Loucy (cell line): Measurements from ENCODE around the gene CCL17.
"Not testable (repeated sequence)": the region's sequence is repeated elsewhere in the genome, so short reads cannot be mapped to it uniquely, and the experiment has no call there.

Experiments used
- H2AFZ ChIP-seq: fragments of 200-600 bp; sonication (generic); 2 replicates; pipeline ENCODE4 v1.6.0; 2016; ENCODE audit warnings: antibody characterized with exemption, mild to moderate bottlenecking, low read length, moderate library complexity
- H3F3A ChIP-seq: fragments of 200-600 bp; 2 replicates; pipeline ENCODE4 v1.6.0; 2016; ENCODE audit warnings: antibody characterized with exemption, low read depth, mild to moderate bottlenecking
- H3K27me3 ChIP-seq: fragments of 200-600 bp; sonication (generic); 2 replicates; pipeline ENCODE4 v1.6.1; 2014; ENCODE audit warnings: low read length, mild to moderate bottlenecking; ENCODE audit not compliant: insufficient read depth, poor library complexity, severe bottlenecking
- H3K36me3 ChIP-seq: fragments of 200-600 bp; sonication (generic); 2 replicates; pipeline ENCODE4 v1.6.1; 2016; ENCODE audit warnings: low read length; ENCODE audit not compliant: insufficient read depth
- H3K4me1 ChIP-seq: fragments of 200-600 bp; sonication (generic); 2 replicates; pipeline ENCODE4 v1.5.1; 2014; ENCODE audit warnings: low read length, mild to moderate bottlenecking; ENCODE audit not compliant: insufficient read depth, poor library complexity, severe bottlenecking
- H3K4me2 ChIP-seq: fragments of 200-600 bp; sonication (generic); 2 replicates; pipeline ENCODE4 v1.6.0; 2014; ENCODE audit warnings: antibody characterized with exemption, low read length, low read depth, mild to moderate bottlenecking; ENCODE audit not compliant: poor library complexity, severe bottlenecking
- H3K4me3 ChIP-seq: fragments of 200-600 bp; sonication (generic); 2 replicates; pipeline ENCODE4 v1.5.1; 2014; ENCODE audit warnings: low read length, mild to moderate bottlenecking, mixed read lengths; ENCODE audit not compliant: poor library complexity, severe bottlenecking
- H3K79me2 ChIP-seq: fragments of 200-600 bp; sonication (generic); 2 replicates; pipeline ENCODE4 v1.6.1; 2014; ENCODE audit warnings: low read length; ENCODE audit not compliant: insufficient read depth
- H3K9ac ChIP-seq: fragments of 200-600 bp; sonication (generic); 2 replicates; pipeline ENCODE4 v1.6.0; 2014; ENCODE audit warnings: mild to moderate bottlenecking, low read depth, low read length, moderate library complexity; ENCODE audit not compliant: poor library complexity, severe bottlenecking
- H3K9me2 ChIP-seq: fragments of 200-600 bp; sonication (generic); replicated peaks from 2 replicates; pipeline ENCODE4 v1.6.1; 2016; ENCODE audit warnings: low read depth, low read length, mixed read lengths
- H3K9me3 ChIP-seq: fragments of 200-600 bp; sonication (generic); 2 replicates; pipeline ENCODE4 v1.6.1; 2014; ENCODE audit warnings: mild to moderate bottlenecking, antibody characterized with exemption, low read length, low read depth; ENCODE audit not compliant: insufficient read depth
- H4K20me1 ChIP-seq: fragments of 200-600 bp; sonication (generic); 2 replicates; pipeline ENCODE4 v1.6.0; 2014; ENCODE audit warnings: antibody characterized with exemption, low read length, mild to moderate bottlenecking; ENCODE audit not compliant: insufficient read depth, poor library complexity, severe bottlenecking
- EZH2phosphoT487 ChIP-seq: fragments of 200-600 bp; IDR thresholded peaks from 2 replicates; pipeline ENCODE4 v1.6.1; 2018; ENCODE audit warnings: antibody characterized with exemption, mild to moderate bottlenecking, moderate library complexity, borderline replicate concordance
- TF ChIP-seq, protein P1 (sequence below): fragments of 200-600 bp; sonication (generic); conservative IDR thresholded peaks from 2 replicates; pipeline ENCODE4 v1.5.1; 2014; ENCODE audit warnings: mild to moderate bottlenecking, antibody characterized with exemption, low read length

The CCL17 gene

DNA sequence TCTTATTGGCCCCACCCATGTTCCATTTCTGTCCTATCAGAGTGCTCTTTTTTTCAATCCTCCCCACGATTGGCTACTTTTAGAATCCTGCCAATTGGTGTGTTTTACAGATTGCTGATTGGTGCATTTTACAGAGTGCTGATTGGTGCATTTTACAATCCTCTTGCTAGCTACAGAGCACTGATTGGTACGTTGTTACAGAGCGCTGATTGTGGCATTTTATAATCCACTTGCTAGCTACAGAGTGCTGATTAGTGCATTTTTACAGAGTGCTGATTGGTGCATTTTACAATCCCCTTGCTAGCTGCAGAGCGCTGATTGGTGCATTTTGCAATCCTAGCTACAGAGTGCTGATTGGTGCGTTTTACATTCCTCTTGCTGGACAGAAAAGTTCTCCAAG is 9.5 kb upstream of the CCL17 start:
- no peaks in the 10 kb centered on the region for H3K4me1 ChIP-seq
- H3K79me2 ChIP-seq: no peaks in the 10 kb centered on the region
- no peak overlapping the region for H2AFZ ChIP-seq
- H3K27me3 ChIP-seq: no peaks in the 10 kb centered on the region
- H3K9me3 ChIP-seq: no peaks in the 10 kb centered on the region
- no peaks in the 10 kb centered on the region for H3F3A ChIP-seq
- no peak overlapping the region for H3K4me3 ChIP-seq
- H4K20me1 ChIP-seq: no peaks in the 10 kb centered on the region
- H3K4me2 ChIP-seq: no peak overlapping the region
- H3K36me3 ChIP-seq: no peaks in the 10 kb centered on the region
- no peak for TF ChIP-seq EZH2phosphoT487
- TF ChIP-seq, protein P1, sequence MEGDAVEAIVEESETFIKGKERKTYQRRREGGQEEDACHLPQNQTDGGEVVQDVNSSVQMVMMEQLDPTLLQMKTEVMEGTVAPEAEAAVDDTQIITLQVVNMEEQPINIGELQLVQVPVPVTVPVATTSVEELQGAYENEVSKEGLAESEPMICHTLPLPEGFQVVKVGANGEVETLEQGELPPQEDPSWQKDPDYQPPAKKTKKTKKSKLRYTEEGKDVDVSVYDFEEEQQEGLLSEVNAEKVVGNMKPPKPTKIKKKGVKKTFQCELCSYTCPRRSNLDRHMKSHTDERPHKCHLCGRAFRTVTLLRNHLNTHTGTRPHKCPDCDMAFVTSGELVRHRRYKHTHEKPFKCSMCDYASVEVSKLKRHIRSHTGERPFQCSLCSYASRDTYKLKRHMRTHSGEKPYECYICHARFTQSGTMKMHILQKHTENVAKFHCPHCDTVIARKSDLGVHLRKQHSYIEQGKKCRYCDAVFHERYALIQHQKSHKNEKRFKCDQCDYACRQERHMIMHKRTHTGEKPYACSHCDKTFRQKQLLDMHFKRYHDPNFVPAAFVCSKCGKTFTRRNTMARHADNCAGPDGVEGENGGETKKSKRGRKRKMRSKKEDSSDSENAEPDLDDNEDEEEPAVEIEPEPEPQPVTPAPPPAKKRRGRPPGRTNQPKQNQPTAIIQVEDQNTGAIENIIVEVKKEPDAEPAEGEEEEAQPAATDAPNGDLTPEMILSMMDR: no peak
- no peak overlapping the region for H3K9ac ChIP-seq
- H3K9me2 ChIP-seq: no peaks in the 10 kb centered on the region

GRCh38 chr16:57396786-57397185 is 7.8 kb upstream of the CCL17 start:
- Histone ChIP-seq H3K9me2 (no peaks in the 10 kb centered on the region), H3K4me2 (no peak overlapping the region), H3K4me3 (no peak overlapping the region), H3K27me3 (no peaks in the 10 kb centered on the region), H3K9ac (no peak overlapping the region), H3K9me3 (no peaks in the 10 kb centered on the region), H2AFZ (no peak overlapping the region), H4K20me1 (no peaks in the 10 kb centered on the region), H3F3A (no peaks in the 10 kb centered on the region), H3K4me1 (no peaks in the 10 kb centered on the region), H3K36me3 (no peaks in the 10 kb centered on the region), H3K79me2 (no peaks in the 10 kb centered on the region)
- TF ChIP-seq, protein P1: no peak
- no peak for TF ChIP-seq EZH2phosphoT487

- H3K4me1 ChIP-seq: not testable (repeated sequence)
Observed at GRCh38 chr16:57397493-57397892, 7.1 kb upstream of the CCL17 start.

GRCh38 chr16:57401943-57402640 is 2.5 kb upstream of the CCL17 start:
- H2AFZ ChIP-seq: no peak overlapping the region
- H3K9me2 ChIP-seq: no peaks in the 10 kb centered on the region
- no peaks in the 10 kb centered on the region for H3K36me3 ChIP-seq
- TF ChIP-seq, protein P1: no peak
- no peak for TF ChIP-seq EZH2phosphoT487
- H3K4me3 ChIP-seq: no peak overlapping the region
- H3K4me2 ChIP-seq: no peak overlapping the region
- no peaks in the 10 kb centered on the region for H3K9me3 ChIP-seq
- no peaks in the 10 kb centered on the region for H4K20me1 ChIP-seq
- no peaks in the 10 kb centered on the region for H3K79me2 ChIP-seq
- H3F3A ChIP-seq: no peaks in the 10 kb centered on the region
- no peak overlapping the region for H3K9ac ChIP-seq
- H3K27me3 ChIP-seq: no peaks in the 10 kb centered on the region
- H3K4me1 ChIP-seq: peaks cover 4% of the 10 kb centered on the region

More at GRCh38 chr16:57397493-57397892, 7.1 kb upstream of the CCL17 start:
- not testable (repeated sequence) for H3K9me3 ChIP-seq, H4K20me1 ChIP-seq, H3K4me3 ChIP-seq, H3K9me2 ChIP-seq, H3K27me3 ChIP-seq, H3K79me2 ChIP-seq, H2AFZ ChIP-seq, H3K4me2 ChIP-seq, H3K36me3 ChIP-seq, H3K9ac ChIP-seq, H3F3A ChIP-seq
